ENCODE results near the gene RASAL2. TPM values are rescaled to one million over a fixed set of nuclear protein-coding genes. Genes with fewer than 3 reads are reported as not detected.

Gene RASAL2
- total RNA-seq, 1 donor from 2014 or later = 12.4 TPM

- no peaks in the 10 kb centered on the region for H3K36me3 ChIP-seq (ENCODE audit: control insufficient read depth, insufficient read depth, low read length)
- DNase-seq (ENCODE audit: low read depth) (no peak), FAIRE-seq (no peak)
- no peak for TF ChIP-seq CTCF (IDR thresholded peaks at IDR 0.05; ENCODE audit: insufficient read depth, low read length, severe bottlenecking)
- H3K4me3 ChIP-seq (ENCODE audit: low read depth, low read length) = no peak overlapping the region
- no peaks in the 10 kb centered on the region for H3K27me3 ChIP-seq (ENCODE audit: control insufficient read depth, insufficient read depth, low read length)
These were observed 169.4 kb downstream of the RASAL2 start for GRCh38 chr1:178263341-178263740.

- DNase-seq (ENCODE audit: low read depth) (no peak), FAIRE-seq (no peak)
- Histone ChIP-seq H3K27me3 (ENCODE audit: control insufficient read depth, insufficient read depth, low read length) (no peaks in the 10 kb centered on the region), H3K4me3 (ENCODE audit: low read depth, low read length) (no peak overlapping the region), H3K36me3 (ENCODE audit: control insufficient read depth, insufficient read depth, low read length) (no peaks in the 10 kb centered on the region)
- TF ChIP-seq CTCF (IDR thresholded peaks at IDR 0.05; ENCODE audit: insufficient read depth, low read length, severe bottlenecking) = no peak
These were observed 172.2 kb downstream of the RASAL2 start for GRCh38 chr1:178266113-178266512.

- FAIRE-seq = peak; percentile 76
- H3K36me3 ChIP-seq (ENCODE audit: control insufficient read depth, insufficient read depth, low read length) = no peaks in the 10 kb centered on the region
- no peak overlapping the region for H3K4me3 ChIP-seq (ENCODE audit: low read depth, low read length)
- no peak for DNase-seq (ENCODE audit: low read depth)
- no peak for TF ChIP-seq CTCF (IDR thresholded peaks at IDR 0.05; ENCODE audit: insufficient read depth, low read length, severe bottlenecking)
- no peaks in the 10 kb centered on the region for H3K27me3 ChIP-seq (ENCODE audit: control insufficient read depth, insufficient read depth, low read length)
These were observed 172.7 kb downstream of the RASAL2 start for GRCh38 chr1:178266619-178267066.

GRCh38 chr1:178267646-178268094 lies 173.8 kb downstream of the RASAL2 start:
- Histone ChIP-seq H3K27me3 (ENCODE audit: control insufficient read depth, insufficient read depth, low read length) (no peaks in the 10 kb centered on the region), H3K36me3 (ENCODE audit: control insufficient read depth, insufficient read depth, low read length) (no peaks in the 10 kb centered on the region), H3K4me3 (ENCODE audit: low read depth, low read length) (no peak overlapping the region)
- peak; percentile 61 for DNase-seq (ENCODE audit: low read depth)
- no peak for FAIRE-seq
- no peak for TF ChIP-seq CTCF (IDR thresholded peaks at IDR 0.05; ENCODE audit: insufficient read depth, low read length, severe bottlenecking)

GRCh38 chr1:178271471-178271870 lies 177.6 kb downstream of the RASAL2 start:
- DNase-seq (ENCODE audit: low read depth) (peak; percentile 17), FAIRE-seq (no peak)
- H3K4me3 ChIP-seq (ENCODE audit: low read depth, low read length) = no peak overlapping the region
- TF ChIP-seq CTCF (IDR thresholded peaks at IDR 0.05; ENCODE audit: insufficient read depth, low read length, severe bottlenecking) = no peak
- H3K36me3 ChIP-seq (ENCODE audit: control insufficient read depth, insufficient read depth, low read length) = no peaks in the 10 kb centered on the region
- H3K27me3 ChIP-seq (ENCODE audit: control insufficient read depth, insufficient read depth, low read length) = no peaks in the 10 kb centered on the region

- peak; percentile 74 for DNase-seq (ENCODE audit: low read depth)
These were observed 180.0 kb downstream of the RASAL2 start for GRCh38 chr1:178273707-178274410.

More at GRCh38 chr1:178273707-178274410, 180.0 kb downstream of the RASAL2 start:
- TF ChIP-seq CTCF (IDR thresholded peaks at IDR 0.05; ENCODE audit: insufficient read depth, low read length, severe bottlenecking) = no peak
- H3K27me3 ChIP-seq (ENCODE audit: control insufficient read depth, insufficient read depth, low read length) = no peaks in the 10 kb centered on the region
- no peak overlapping the region for H3K4me3 ChIP-seq (ENCODE audit: low read depth, low read length)
- no peaks in the 10 kb centered on the region for H3K36me3 ChIP-seq (ENCODE audit: control insufficient read depth, insufficient read depth, low read length)
- no peak for FAIRE-seq
